ENCODE data around the gene PSME3IP1.

- TF ChIP-seq YY1 (IDR thresholded peaks at IDR 0.05; ENCODE audit: insufficient read depth, insufficient read length) (no peak), ZNF274 (IDR thresholded peaks at IDR 0.05; ENCODE audit: low read depth, low read length) (no peak), SUZ12 (IDR thresholded peaks at IDR 0.05; ENCODE audit: extremely low read depth, insufficient read depth, insufficient read length) (no peak)
These were observed 17.6 kb upstream of the PSME3IP1 start for GRCh38 chr16:57203451-57203850.

Measured in NT2/D1 (cell line).